SIG-M5 (cell line): ENCODE results near the gene ARL8B.

Source experiments
- DNase-seq: peaks from one replicate; lab custom pipeline; 2025; lab: John Stamatoyannopoulos, UW

The ARL8B gene

GRCh38 chr3:5187156-5187919, 65.2 kb downstream of the ARL8B start, which contains the start of gene EDEM1:
Gene EDEM1, plus strand, starts transcription at chr3:5187707. Its CDS starts 99 bp downstream, at chr3:5187806.
- DNase-seq = peak; percentile 37

DNA sequence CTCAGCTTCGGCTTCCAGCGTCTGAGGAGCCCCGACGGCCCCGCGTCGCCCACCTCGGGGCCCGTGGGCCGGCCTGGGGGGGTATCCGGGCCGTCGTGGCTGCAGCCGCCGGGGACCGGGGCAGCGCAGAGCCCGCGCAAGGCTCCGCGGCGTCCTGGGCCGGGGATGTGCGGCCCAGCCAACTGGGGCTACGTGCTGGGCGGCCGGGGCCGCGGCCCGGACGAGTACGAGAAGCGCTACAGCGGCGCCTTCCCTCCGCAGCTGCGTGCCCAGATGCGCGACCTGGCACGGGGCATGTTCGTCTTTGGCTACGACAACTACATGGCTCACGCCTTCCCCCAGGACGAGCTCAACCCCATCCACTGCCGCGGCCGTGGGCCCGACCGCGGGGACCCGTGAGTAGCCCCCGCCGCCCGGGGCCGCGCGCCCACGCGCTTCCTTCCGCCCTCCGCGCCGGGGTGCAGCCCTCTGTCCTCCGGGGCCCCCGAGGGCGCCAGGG, 65.9 kb downstream of the ARL8B start:
- no peak for DNase-seq

GRCh38 chr3:5188419-5189221, 66.5 kb downstream of the ARL8B start:
- DNase-seq = peak; percentile 37

GRCh38 chr3:5190147-5190791, 68.2 kb downstream of the ARL8B start:
- DNase-seq = no peak

GRCh38 chr3:5191555-5192304, 69.6 kb downstream of the ARL8B start:
- DNase-seq = no peak

DNA sequence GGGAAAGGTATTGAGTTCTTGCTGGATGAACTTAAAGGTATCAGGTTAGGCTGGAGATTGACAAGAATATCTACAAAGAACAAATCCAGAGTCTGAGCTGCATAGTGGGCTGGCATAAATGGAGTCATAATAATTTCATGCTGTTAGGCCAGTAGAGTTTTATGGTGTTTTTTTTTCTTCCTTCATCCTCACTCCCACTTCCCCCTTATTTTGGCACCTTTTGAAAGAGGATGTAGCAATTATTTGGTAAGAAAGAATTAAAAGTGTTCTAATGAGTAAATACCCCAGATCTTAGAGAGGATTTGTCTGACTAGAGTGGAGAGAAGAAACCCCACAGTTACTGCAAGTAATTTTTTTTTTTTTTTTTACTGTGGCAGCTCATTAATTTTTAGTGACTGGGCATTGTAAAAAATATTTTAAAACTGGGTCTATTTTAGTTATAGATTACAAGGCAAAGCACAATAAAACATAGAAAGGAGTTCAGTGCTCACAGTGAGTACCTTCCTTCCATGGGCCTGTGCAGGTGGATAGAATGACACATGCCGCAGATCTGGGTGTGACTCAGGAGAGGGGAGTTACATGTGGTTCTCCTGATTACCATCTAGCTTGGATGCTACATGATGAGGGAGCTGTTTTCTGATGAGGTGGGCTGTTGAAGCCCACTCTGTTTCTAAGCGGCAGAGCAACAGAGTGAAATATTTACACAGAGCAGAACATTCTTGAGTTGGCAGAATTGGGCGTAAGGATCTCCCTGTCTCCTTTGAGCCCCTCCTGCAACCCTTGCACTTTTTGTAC, 70.7 kb downstream of the ARL8B start:
- peak; percentile 43 for DNase-seq

- DNase-seq = no peak
Observed at GRCh38 chr3:5194341-5194740, 72.2 kb downstream of the ARL8B start.

- peak; percentile 90 for DNase-seq
Observed at GRCh38 chr3:5194801-5195509, 72.9 kb downstream of the ARL8B start.

GRCh38 chr3:5195605-5196004, 73.5 kb downstream of the ARL8B start:
- peak; percentile 29 for DNase-seq

GRCh38 chr3:5197022-5197421, 74.9 kb downstream of the ARL8B start:
- no peak for DNase-seq

DNA sequence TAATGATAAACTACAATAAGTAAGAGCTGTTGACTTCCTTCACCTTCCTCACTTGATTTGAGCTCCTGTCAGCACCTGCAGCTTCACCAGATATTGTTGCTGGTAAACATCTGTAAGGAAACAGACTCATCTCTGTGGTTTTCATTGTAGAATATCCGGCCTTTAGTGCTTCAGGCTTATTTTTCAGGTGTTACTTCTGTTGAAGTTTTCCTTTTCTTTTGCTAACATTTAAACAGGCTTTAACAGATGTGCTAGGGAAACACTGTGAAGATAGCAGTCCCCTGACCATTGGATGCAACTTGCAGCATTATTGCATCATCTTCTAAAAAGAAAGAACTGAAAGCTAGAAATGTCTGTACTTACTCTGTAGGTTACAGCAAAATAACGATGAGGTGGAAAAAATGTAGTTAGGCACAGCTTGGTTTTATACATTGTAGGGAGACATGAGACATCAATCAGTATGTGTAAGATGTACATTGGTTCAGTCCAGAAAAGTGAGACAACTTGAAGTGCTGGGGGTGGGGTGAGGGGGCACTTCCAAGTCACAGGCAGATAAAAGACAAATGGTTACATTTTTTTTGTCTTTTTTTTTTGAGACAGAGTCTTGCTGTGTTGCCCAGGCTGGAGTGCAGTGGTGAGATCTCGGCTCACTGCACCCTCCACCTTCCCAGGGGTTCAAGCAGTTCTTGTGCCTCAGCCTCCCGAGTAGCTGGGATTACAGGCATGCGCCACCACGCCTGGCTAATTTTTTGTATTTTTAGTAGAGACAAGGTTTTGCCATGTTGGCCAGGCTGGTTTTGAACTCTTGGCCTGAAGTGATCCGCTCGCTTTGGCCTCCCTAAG, 75.6 kb downstream of the ARL8B start:
- DNase-seq = peak; percentile 72

DNA sequence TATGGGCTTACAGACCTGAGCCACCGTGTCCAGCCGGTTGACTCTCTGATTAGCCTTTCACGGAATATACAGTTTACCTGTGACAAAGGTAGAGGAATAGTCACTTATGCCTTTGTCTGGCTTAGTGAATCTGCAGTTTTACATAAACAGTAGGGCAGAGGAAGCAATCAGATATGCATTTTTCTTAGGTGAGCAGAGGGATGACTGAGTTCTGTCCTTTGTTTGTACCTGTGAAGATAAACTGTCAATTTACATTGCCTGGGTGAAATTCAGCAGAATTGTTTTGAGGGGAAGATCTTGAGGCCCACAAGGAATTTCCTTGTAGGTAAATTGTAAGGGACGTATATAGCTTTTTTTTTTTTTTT, 76.2 kb downstream of the ARL8B start:
- no peak for DNase-seq

- peak; percentile 66 for DNase-seq
Observed at GRCh38 chr3:5198986-5199731, 77.1 kb downstream of the ARL8B start.

GRCh38 chr3:5201536-5201935, 79.4 kb downstream of the ARL8B start:
- no peak for DNase-seq

DNA sequence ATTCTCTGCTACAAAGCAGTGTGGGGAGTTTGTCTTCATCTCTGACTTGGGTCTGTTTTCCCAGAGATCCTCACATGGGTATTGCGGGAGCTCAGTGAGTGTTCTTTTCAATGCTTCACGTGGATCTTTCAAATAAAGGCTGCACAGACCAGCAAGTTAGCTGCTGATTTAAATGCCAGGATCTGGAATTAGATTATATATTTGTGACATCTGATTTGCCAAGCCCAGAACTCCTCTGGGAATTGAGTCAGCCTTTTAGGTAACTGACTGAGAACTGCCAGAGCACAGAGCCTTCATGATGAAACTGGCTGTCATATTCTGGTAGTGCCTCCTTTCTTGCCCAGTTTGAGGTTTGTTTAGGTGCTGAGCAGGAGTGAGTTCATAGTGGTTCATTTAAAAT, 80.1 kb downstream of the ARL8B start:
- no peak for DNase-seq

- no peak for DNase-seq
Observed at GRCh38 chr3:5205165-5205941, 83.3 kb downstream of the ARL8B start.

DNA sequence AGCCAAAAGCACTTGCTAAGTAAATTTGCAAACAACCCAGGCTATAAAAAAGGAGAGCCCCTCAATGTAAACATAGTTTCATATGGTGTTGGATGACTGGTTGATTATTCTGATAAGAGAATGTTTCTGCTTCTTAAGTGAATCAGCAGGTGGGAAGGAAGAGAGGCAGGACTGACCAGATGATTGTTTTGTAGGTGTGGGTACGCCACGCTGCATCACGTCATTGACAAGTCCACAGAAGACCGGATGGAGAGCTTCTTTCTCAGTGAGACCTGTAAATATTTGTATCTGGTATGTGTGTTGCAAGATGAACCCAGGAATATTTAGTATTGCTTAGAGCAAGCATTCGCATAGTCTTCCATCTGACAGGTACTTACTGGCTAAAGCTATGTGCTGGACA, 88.8 kb downstream of the ARL8B start:
- DNase-seq = no peak
